Ramos (cell line): ENCODE measurements around the gene MAMDC2.
"Not testable (repeated sequence)": the region's sequence is repeated elsewhere in the genome, so short reads cannot be mapped to it uniquely, and the experiment has no call there.

Experiments used
- in situ Hi-C: fragments of 300-500 bp; cut with MboI; formaldehyde crosslinking; loops from one replicate; pipeline ENCODE4 v1.14.3; 2022; ENCODE audit warnings: low sequenced_read_pairs; ENCODE audit not compliant: unreplicated experiment

MAMDC2 gene

GRCh38 chr9:70034271-70034711 lies 9.4 kb upstream of the MAMDC2 start:
- in situ Hi-C loops: no loop called here

GRCh38 chr9:70035691-70036090 lies 8.0 kb upstream of the MAMDC2 start:
- in situ Hi-C loops: no loop called here

- in situ Hi-C loops: no loop called here
These were observed 7.0 kb upstream of the MAMDC2 start for GRCh38 chr9:70036641-70037040.

- in situ Hi-C loops: not testable (repeated sequence)
These were observed 5.5 kb upstream of the MAMDC2 start for GRCh38 chr9:70038171-70038621.

- in situ Hi-C loops: no loop called here
These were observed 3.2 kb upstream of the MAMDC2 start for GRCh38 chr9:70040376-70040903.

- in situ Hi-C loops: no loop called here
These were observed 1.0 kb upstream of the MAMDC2 start for GRCh38 chr9:70042461-70043215.

GRCh38 chr9:70043285-70043684 lies 363 bp upstream of the MAMDC2 start:
- in situ Hi-C loops: no loop called here

GRCh38 chr9:70044490-70045307 lies 1.1 kb downstream of the MAMDC2 start:
- in situ Hi-C loops: no loop called here

- in situ Hi-C loops: no loop called here
These were observed 1.8 kb downstream of the MAMDC2 start for GRCh38 chr9:70045452-70045851.

GRCh38 chr9:70046274-70047070 lies 2.8 kb downstream of the MAMDC2 start:
- in situ Hi-C loops: no loop called here

GRCh38 chr9:70049236-70049635 lies 5.6 kb downstream of the MAMDC2 start:
- in situ Hi-C loops: no loop called here

GRCh38 chr9:70049672-70050271 lies 6.1 kb downstream of the MAMDC2 start:
- in situ Hi-C loops: no loop called here

GRCh38 chr9:70052768-70053167 lies 9.1 kb downstream of the MAMDC2 start:
- in situ Hi-C loops: no loop called here

- in situ Hi-C loops: no loop called here
These were observed 10.2 kb downstream of the MAMDC2 start for GRCh38 chr9:70053864-70054263.

- in situ Hi-C loops: no loop called here
These were observed 10.9 kb downstream of the MAMDC2 start for GRCh38 chr9:70054521-70054920.

- in situ Hi-C loops: no loop called here
These were observed 12.0 kb downstream of the MAMDC2 start for GRCh38 chr9:70055406-70056210.

GRCh38 chr9:70056211-70056944 lies 12.7 kb downstream of the MAMDC2 start:
- in situ Hi-C loops: no loop called here

GRCh38 chr9:70058569-70059116 lies 15.0 kb downstream of the MAMDC2 start:
- in situ Hi-C loops: no loop called here
